HG02623 (cell line): Measurements from ENCODE around the gene PLS3.
"Not testable (repeated sequence)": the region's sequence is repeated elsewhere in the genome, so short reads cannot be mapped to it uniquely, and the experiment has no call there.

Source experiments
- ATAC-seq: cut with Tn5 transposase; IDR thresholded peaks from one replicate; pipeline ENCODE4 v1.9.1; 2021; ENCODE audit warnings: moderate library complexity; ENCODE audit not compliant: unreplicated experiment

The PLS3 gene, protein sequence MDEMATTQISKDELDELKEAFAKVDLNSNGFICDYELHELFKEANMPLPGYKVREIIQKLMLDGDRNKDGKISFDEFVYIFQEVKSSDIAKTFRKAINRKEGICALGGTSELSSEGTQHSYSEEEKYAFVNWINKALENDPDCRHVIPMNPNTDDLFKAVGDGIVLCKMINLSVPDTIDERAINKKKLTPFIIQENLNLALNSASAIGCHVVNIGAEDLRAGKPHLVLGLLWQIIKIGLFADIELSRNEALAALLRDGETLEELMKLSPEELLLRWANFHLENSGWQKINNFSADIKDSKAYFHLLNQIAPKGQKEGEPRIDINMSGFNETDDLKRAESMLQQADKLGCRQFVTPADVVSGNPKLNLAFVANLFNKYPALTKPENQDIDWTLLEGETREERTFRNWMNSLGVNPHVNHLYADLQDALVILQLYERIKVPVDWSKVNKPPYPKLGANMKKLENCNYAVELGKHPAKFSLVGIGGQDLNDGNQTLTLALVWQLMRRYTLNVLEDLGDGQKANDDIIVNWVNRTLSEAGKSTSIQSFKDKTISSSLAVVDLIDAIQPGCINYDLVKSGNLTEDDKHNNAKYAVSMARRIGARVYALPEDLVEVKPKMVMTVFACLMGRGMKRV

GRCh38 chrX:115560978-115561604 lies at the start of gene PLS3:
Gene PLS3, plus strand, starts transcription at chrX:115561174. Its CDS starts 49,077 bp downstream, at chrX:115610251.
- ATAC-seq: peak; percentile 70

- ATAC-seq: no peak
These were observed 42.9 kb upstream of the PLS3 start for GRCh38 chrX:115518113-115518512.

DNA sequence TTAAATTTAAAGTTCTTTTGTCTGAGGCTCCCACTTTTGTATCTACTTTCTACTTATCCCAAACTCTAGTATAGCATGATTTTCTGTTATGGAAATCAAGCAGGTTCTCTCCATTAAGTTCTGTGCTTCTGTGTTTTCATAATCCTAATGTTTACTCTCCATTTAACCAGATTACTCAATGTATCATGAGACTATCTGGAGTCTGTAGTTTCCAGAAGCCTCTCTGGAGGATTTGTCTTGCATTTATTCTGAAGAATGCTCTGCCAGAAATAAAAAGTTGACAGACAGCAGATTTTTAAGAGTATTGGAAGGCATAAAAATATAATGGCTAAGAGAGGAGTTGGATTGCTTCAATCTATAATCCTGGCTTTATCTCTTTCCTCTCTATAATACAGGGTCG lies 39.2 kb upstream of the PLS3 start:
- ATAC-seq: no peak

DNA sequence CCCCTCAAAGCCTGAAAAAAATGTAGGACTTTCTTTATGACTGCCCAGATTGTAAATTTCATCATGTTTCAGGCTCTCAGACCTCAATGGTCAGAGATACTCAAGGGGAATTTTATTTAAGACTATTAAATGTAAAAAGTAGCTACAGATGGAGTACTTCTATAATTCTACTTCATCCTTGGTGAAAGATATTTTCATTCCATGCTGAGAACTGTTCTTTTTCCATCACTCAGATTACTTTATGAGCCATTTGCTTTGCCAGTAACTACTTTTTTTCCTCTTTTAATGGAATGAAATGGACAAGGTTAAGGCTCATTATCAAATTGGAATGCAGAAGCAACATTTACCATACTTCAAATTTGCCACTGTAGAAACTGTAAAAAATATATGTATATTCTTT lies 38.0 kb upstream of the PLS3 start:
- no peak for ATAC-seq

GRCh38 chrX:115525486-115525885 lies 35.5 kb upstream of the PLS3 start:
- no peak for ATAC-seq

- no peak for ATAC-seq
These were observed 29.1 kb upstream of the PLS3 start for GRCh38 chrX:115531818-115532403.

DNA sequence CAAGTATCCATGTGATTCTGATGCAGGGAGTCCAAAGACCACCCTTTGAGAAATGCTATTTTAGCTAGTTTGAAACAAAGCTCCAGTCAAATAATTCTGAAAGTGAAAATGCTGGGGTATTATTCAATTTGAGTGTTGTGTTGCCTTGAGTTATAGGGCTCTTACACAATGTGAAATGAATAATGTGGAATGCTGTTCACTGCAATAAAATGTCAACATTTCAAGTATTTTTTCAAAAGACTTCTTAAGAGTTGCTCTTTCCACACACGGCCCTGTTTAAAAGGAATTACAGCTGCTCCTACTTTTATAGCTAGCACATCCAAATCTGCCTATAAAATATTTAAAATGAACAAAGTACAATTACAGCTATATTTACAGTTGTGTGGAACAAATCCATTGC lies 27.5 kb upstream of the PLS3 start:
- no peak for ATAC-seq

GRCh38 chrX:115534383-115534782 lies 26.6 kb upstream of the PLS3 start:
- ATAC-seq: no peak

- ATAC-seq: no peak
These were observed 25.6 kb upstream of the PLS3 start for GRCh38 chrX:115535421-115535820.

GRCh38 chrX:115535844-115536243 lies 25.1 kb upstream of the PLS3 start:
- no peak for ATAC-seq

GRCh38 chrX:115539841-115540240 lies 21.1 kb upstream of the PLS3 start:
- ATAC-seq: no peak

GRCh38 chrX:115541045-115541444 lies 19.9 kb upstream of the PLS3 start:
- not testable (repeated sequence) for ATAC-seq

GRCh38 chrX:115547448-115547847 lies 13.5 kb upstream of the PLS3 start:
- no peak for ATAC-seq

GRCh38 chrX:115549008-115549407 lies 12.0 kb upstream of the PLS3 start:
- no peak for ATAC-seq

DNA sequence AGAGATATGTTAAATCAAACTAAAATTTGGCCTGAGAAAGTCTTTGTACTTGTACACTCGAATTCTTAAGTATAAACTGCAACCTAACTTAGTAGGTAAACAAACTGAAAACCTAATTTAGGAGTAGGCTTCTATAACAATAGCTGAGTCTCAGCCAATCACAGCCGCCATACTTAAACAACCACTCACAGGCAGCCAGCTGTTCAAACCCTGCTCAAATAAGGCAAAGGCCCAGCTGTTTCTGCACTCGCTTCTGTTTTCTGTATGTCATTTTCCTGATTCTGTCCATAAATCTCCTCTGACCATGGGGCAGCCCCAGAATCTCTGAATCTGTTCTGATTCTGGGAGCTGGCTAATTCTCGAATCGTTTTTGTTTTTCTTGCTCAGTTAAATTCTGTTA lies 7.8 kb upstream of the PLS3 start:
- ATAC-seq: no peak

DNA sequence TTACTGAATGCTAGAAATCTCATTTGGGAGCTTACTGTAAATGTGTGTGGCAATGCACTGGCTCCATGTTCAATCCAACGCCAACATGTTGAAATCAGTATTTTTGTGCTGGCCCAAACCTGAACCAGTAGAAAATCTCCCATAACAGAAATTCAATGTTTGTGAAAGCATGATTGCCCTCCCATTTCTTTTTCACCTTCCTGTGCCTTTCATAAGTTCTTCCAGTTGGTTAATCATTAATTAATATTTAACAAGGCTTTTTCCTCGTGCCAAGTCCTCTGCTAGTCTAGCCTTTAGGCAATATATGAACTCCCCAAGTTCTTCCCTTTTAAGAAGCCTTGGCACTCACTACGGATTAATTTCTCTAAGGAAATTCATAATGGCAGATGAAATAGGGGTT lies 1.3 kb upstream of the PLS3 start:
- ATAC-seq: no peak

- ATAC-seq: no peak
These were observed 580 bp upstream of the PLS3 start for GRCh38 chrX:115560211-115560977.

DNA sequence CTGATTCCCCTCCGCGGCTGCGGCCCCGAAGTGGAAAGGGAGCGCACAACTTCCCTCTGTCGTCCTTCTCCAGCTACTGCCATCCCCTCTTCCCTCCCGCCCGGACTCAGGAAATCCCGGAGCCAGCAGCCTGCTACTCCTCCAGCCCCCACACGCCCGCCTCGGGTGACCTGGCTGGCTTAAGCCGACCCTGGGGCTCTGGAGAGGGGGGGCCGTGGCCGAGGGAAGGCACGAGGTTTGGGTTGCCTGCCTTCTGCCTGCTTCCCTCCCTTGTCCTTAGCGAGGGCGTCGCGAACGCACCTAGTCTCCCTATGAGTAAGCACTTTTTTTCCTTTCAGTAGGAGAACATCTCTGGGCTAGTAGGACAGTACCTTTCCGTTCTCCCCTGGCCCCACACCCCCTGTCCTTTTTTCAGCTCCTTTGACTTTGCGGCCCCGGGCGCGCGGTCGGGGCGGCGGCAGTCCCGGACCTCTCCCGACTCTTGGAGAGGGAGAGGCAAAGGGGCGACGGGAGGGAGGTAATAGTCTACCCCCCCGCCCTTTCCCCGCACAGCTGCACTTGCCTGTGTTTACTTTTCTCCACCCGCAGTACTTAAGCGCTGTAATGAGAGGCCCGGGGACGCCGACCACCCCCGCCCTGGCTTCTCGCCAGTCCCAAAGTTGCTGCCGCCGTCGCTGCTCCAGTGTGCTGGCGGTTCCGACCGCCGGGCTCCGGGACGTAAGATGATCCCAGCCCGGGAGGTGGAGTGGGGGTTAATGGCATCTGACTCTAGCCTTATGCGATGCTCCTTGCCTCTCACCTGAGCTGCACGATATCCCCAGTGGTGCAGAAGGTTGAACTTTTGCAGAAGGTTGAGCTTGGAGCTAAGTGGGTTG lies 868 bp downstream of the PLS3 start:
- ATAC-seq: peak; percentile 19

- ATAC-seq: no peak
These were observed 1.5 kb downstream of the PLS3 start for GRCh38 chrX:115562480-115562847.

DNA sequence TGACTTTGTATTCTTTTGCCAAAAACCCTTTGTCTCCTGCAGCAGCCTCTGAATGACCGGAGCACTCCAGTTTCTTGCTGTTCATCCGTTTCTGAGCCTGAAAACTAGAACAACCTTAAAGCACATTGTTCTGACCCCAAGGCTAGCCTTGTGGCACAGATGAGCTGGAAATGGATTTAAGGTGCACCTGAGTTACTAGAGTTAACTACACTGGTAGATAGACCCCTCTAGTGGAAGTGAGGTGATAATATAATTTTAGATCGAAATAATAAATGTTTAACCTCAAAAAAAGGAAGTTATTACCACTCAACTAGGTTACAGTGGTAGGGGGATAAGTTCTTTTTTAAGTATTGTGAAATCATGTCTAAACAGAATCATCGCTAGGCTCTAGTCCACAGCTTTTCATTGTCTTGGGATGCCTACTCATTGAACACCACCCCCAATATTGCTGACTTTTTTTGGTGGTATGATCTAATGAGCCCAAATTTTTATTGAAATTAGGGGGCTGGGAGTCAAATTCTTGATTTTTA lies 2.7 kb downstream of the PLS3 start:
- ATAC-seq: no peak
